Activated naive CD8-positive, alpha-beta T cell treated with anti-CD3 and anti-CD28 coated beads, Interleukin-2, amount 50 U/mL, for 24 hours (primary cell): ENCODE data around the gene RGS6.

Experiments used
- ATAC-seq: fragments of 150-1000 bp; cut with Tn5 transposase; one replicate; pipeline ENCODE4 v1.10.0; 2021
- DNase-seq: peaks from one replicate; pipeline ENCODE4 v3.0.0; 2021
- H3K27ac Mint-ChIP-seq: one replicate; pipeline ENCODE4 v1.8.0; 2021; ENCODE audit warnings: mild to moderate bottlenecking, mixed read lengths
- H3K27me3 Mint-ChIP-seq: one replicate; pipeline ENCODE4 v1.8.0; 2021; ENCODE audit warnings: mixed read lengths
- H3K36me3 Mint-ChIP-seq: one replicate; pipeline ENCODE4 v1.8.0; 2021; ENCODE audit warnings: low read depth, mixed read lengths
- H3K4me1 Mint-ChIP-seq: one replicate; pipeline ENCODE4 v1.8.0; 2021; ENCODE audit warnings: mixed read lengths
- H3K4me3 Mint-ChIP-seq: one replicate; pipeline ENCODE4 v1.8.0; 2021; ENCODE audit warnings: mild to moderate bottlenecking, moderate library complexity, mixed read lengths
- H3K9me3 Mint-ChIP-seq: one replicate; pipeline ENCODE4 v1.8.0; 2021; ENCODE audit warnings: mixed read lengths

The RGS6 gene

GRCh38 chr14:72604133-72604532 lies 671.9 kb downstream of the RGS6 start:
- no peak for DNase-seq
- no peak for ATAC-seq
- Mint-ChIP-seq H3K36me3 (no peaks in the 10 kb centered on the region), H3K4me1 (peaks cover 3% of the 10 kb centered on the region), H3K27ac (no peak overlapping the region), H3K27me3 (peaks cover 18% of the 10 kb centered on the region), H3K4me3 (no peak overlapping the region), H3K9me3 (no peaks in the 10 kb centered on the region)

GRCh38 chr14:72605096-72605920 lies 673.1 kb downstream of the RGS6 start:
- no peak for ATAC-seq
- Mint-ChIP-seq H3K4me3 (no peak overlapping the region), H3K4me1 (peaks cover 3% of the 10 kb centered on the region), H3K27ac (no peak overlapping the region), H3K27me3 (peaks cover 20% of the 10 kb centered on the region), H3K9me3 (no peaks in the 10 kb centered on the region), H3K36me3 (no peaks in the 10 kb centered on the region)
- no peak for DNase-seq

- no peak for ATAC-seq
- no peaks in the 10 kb centered on the region for H3K9me3 Mint-ChIP-seq
- no peak overlapping the region for H3K27ac Mint-ChIP-seq
- peaks cover 3% of the 10 kb centered on the region for H3K4me1 Mint-ChIP-seq
- peaks cover 16% of the 10 kb centered on the region for H3K27me3 Mint-ChIP-seq
- DNase-seq, result no peak
- H3K36me3 Mint-ChIP-seq, result no peaks in the 10 kb centered on the region
- H3K4me3 Mint-ChIP-seq, result no peak overlapping the region
These were observed 673.6 kb downstream of the RGS6 start for GRCh38 chr14:72605921-72606220.

- H3K27me3 Mint-ChIP-seq, result peaks cover 9% of the 10 kb centered on the region
- no peaks in the 10 kb centered on the region for H3K36me3 Mint-ChIP-seq
- H3K9me3 Mint-ChIP-seq, result no peaks in the 10 kb centered on the region
These were observed 674.6 kb downstream of the RGS6 start for GRCh38 chr14:72606879-72607278.

DNA sequence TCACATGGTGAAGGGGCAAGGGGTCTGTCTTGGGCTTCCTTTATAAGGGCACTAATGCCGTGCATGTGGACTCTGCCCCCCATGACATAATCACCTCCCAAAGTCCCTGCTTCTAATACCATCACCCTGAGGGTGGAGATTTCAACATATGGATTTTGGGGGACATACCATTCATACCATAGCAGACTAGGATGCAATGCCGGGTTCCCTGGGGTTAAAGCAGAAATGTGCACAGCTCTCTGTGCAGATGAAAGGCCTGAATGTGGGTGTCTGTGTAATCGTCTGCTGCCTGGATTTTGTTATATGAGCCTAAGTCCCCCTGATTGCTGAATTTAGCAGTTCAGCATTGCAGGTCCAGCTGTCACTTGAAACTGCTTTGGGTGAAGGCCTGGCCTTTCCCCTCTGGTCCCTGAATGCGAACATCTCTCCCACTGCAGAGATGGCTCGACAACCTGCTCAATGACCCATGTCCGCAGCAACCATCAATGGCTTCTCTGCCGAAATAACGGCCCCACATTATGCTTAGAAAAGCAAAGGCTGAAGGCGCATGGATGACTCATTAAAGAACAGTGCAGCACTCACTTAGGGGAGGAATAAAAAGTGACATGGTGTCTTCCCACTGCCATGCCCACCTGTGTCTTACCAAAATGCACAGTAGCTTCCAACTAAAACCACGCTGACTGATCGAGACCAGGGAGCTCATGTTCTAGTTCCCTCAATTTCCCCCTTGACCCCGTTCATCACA lies 675.3 kb downstream of the RGS6 start:
- no peak for ATAC-seq
- H3K4me3 Mint-ChIP-seq, result no peak overlapping the region
- no peak for DNase-seq
- H3K27ac Mint-ChIP-seq, result no peak overlapping the region
- no peaks in the 10 kb centered on the region for H3K36me3 Mint-ChIP-seq
- H3K4me1 Mint-ChIP-seq, result peaks cover 3% of the 10 kb centered on the region
- no peaks in the 10 kb centered on the region for H3K9me3 Mint-ChIP-seq
- peaks cover 8% of the 10 kb centered on the region for H3K27me3 Mint-ChIP-seq

More at GRCh38 chr14:72606879-72607278, 674.6 kb downstream of the RGS6 start:
- peaks cover 3% of the 10 kb centered on the region for H3K4me1 Mint-ChIP-seq
- no peak for ATAC-seq
- no peak overlapping the region for H3K27ac Mint-ChIP-seq
- H3K4me3 Mint-ChIP-seq, result no peak overlapping the region
- no peak for DNase-seq

- peaks cover 3% of the 10 kb centered on the region for H3K4me1 Mint-ChIP-seq
- DNase-seq, result no peak
- no peaks in the 10 kb centered on the region for H3K9me3 Mint-ChIP-seq
- H3K27me3 Mint-ChIP-seq, result peaks cover 6% of the 10 kb centered on the region
- no peaks in the 10 kb centered on the region for H3K36me3 Mint-ChIP-seq
- no peak overlapping the region for H3K4me3 Mint-ChIP-seq
- H3K27ac Mint-ChIP-seq, result no peak overlapping the region
- ATAC-seq, result peak; percentile 53
These were observed 676.4 kb downstream of the RGS6 start for GRCh38 chr14:72608391-72609204.

GRCh38 chr14:72609205-72609916 lies 677.1 kb downstream of the RGS6 start:
- no peaks in the 10 kb centered on the region for H3K9me3 Mint-ChIP-seq
- ATAC-seq (no peak), DNase-seq (no peak)
- peaks cover 3% of the 10 kb centered on the region for H3K4me1 Mint-ChIP-seq
- peaks cover 6% of the 10 kb centered on the region for H3K27me3 Mint-ChIP-seq
- H3K4me3 Mint-ChIP-seq, result no peak overlapping the region
- no peak overlapping the region for H3K27ac Mint-ChIP-seq
- no peaks in the 10 kb centered on the region for H3K36me3 Mint-ChIP-seq

DNA sequence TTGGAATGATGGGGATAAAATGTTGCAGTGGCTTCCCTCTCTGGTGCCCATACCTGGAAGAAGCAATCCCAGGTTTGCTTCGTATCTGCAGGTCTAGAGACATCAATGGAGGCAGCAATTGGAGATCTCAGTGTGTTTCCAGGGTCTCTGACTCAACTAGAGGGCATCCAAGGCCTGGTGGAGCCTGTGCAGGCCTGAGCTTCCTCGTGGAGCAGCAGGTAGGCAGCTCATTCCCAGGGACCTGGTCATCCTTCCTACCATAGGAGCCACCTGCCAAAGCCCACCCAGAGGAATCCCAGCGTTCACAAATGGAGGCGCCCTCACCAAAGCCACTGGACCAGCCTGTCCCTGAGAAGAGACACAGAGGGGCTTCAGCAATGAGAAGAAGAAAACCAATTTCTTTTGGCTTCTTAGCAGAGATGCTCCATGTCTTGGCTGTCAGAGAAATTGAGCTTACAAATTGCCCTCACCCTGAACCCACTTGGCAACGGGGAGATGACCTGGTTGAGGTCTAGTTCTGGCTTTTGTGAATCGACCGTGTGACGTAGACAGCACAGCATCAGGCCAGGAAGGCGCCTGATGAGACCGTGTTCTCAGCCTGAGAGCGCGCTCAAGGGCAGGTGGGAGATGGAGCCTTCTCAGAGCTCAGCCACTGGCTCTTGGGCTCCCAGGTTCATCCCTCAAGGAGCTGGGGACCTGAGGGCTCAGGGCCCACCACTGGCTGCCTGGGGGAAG lies 678.0 kb downstream of the RGS6 start:
- no peak overlapping the region for H3K4me3 Mint-ChIP-seq
- DNase-seq (no peak), ATAC-seq (no peak)
- no peak overlapping the region for H3K27ac Mint-ChIP-seq
- H3K27me3 Mint-ChIP-seq, result peaks cover 6% of the 10 kb centered on the region
- H3K9me3 Mint-ChIP-seq, result no peaks in the 10 kb centered on the region
- H3K4me1 Mint-ChIP-seq, result peaks cover 3% of the 10 kb centered on the region
- no peaks in the 10 kb centered on the region for H3K36me3 Mint-ChIP-seq

GRCh38 chr14:72610831-72611200 lies 678.6 kb downstream of the RGS6 start:
- H3K9me3 Mint-ChIP-seq, result no peaks in the 10 kb centered on the region
- peaks cover 3% of the 10 kb centered on the region for H3K4me1 Mint-ChIP-seq
- no peak overlapping the region for H3K27ac Mint-ChIP-seq

DNA sequence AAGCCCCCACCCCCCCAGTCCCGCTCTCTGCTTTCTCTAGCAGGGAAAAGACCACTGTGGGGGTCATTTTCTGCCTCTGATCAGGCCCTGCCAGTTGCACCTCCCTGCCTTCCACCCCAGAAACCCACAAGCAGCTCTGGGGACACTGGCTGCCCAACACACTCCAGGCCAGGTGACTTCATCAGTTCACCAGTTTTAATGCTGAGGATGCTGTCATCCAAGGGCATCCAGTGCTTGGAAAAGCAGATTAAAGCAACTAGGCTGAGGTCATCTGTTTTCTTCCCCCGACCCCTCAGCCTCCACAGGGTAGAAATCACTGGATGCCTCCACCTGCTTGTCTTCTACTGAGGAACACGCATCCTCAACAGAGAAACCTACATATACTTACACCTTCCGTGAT lies 679.3 kb downstream of the RGS6 start:
- Mint-ChIP-seq H3K4me3 (no peak overlapping the region), H3K27me3 (peaks cover 6% of the 10 kb centered on the region), H3K36me3 (no peaks in the 10 kb centered on the region), H3K27ac (no peak overlapping the region), H3K9me3 (no peaks in the 10 kb centered on the region), H3K4me1 (peaks cover 3% of the 10 kb centered on the region)
- ATAC-seq (no peak), DNase-seq (no peak)

More at GRCh38 chr14:72610831-72611200, 678.6 kb downstream of the RGS6 start:
- Mint-ChIP-seq H3K4me3 (no peak overlapping the region), H3K27me3 (peaks cover 6% of the 10 kb centered on the region), H3K36me3 (no peaks in the 10 kb centered on the region)
- DNase-seq (no peak), ATAC-seq (no peak)

- no peak for ATAC-seq
- no peak for DNase-seq
- Mint-ChIP-seq H3K9me3 (no peaks in the 10 kb centered on the region), H3K27ac (no peak overlapping the region), H3K4me3 (no peak overlapping the region), H3K4me1 (peaks cover 3% of the 10 kb centered on the region), H3K36me3 (no peaks in the 10 kb centered on the region), H3K27me3 (peaks cover 6% of the 10 kb centered on the region)
These were observed 679.8 kb downstream of the RGS6 start for GRCh38 chr14:72612041-72612440.

GRCh38 chr14:72613231-72613974 lies 681.2 kb downstream of the RGS6 start:
- Mint-ChIP-seq H3K27me3 (peaks cover 6% of the 10 kb centered on the region), H3K4me1 (peaks cover under 1% of the 10 kb centered on the region), H3K9me3 (no peaks in the 10 kb centered on the region), H3K27ac (no peak overlapping the region), H3K36me3 (no peaks in the 10 kb centered on the region), H3K4me3 (no peak overlapping the region)
- DNase-seq (no peak), ATAC-seq (no peak)

GRCh38 chr14:72613975-72614319 lies 681.7 kb downstream of the RGS6 start:
- H3K27me3 Mint-ChIP-seq, result peaks cover 3% of the 10 kb centered on the region
- no peaks in the 10 kb centered on the region for H3K4me1 Mint-ChIP-seq
- no peak overlapping the region for H3K27ac Mint-ChIP-seq
- H3K9me3 Mint-ChIP-seq, result no peaks in the 10 kb centered on the region
- no peaks in the 10 kb centered on the region for H3K36me3 Mint-ChIP-seq
- no peak overlapping the region for H3K4me3 Mint-ChIP-seq
- ATAC-seq (no peak), DNase-seq (no peak)
